Type B pancreatic cell (in vitro differentiated cells): ENCODE measurements around the gene C1QL4. TPM values are rescaled to one million over a fixed set of nuclear protein-coding genes. Genes with fewer than 3 reads are reported as not detected.
"Not testable (repeated sequence)": the region's sequence is repeated elsewhere in the genome, so short reads cannot be mapped to it uniquely, and the experiment has no call there.

Experiments used
- DNase-seq: peaks from one replicate; pipeline ENCODE4 v3.0.0; 2021; ENCODE audit warnings: mixed read lengths; ENCODE audit not compliant: unreplicated experiment; ENCODE audit errors: extremely low spot score
- H3K27ac Mint-ChIP-seq: 2 replicates; pipeline ENCODE4 v1.8.0; 2021; ENCODE audit warnings: mild to moderate bottlenecking, mixed read lengths
- H3K27me3 Mint-ChIP-seq: 2 replicates; pipeline ENCODE4 v1.8.0; 2021; ENCODE audit warnings: mixed read lengths
- H3K36me3 Mint-ChIP-seq: 2 replicates; pipeline ENCODE4 v1.8.0; 2021; ENCODE audit warnings: mixed read lengths
- H3K4me1 Mint-ChIP-seq: one replicate; pipeline ENCODE4 v1.8.0; 2021; ENCODE audit warnings: mixed read lengths; ENCODE audit not compliant: unreplicated experiment
- H3K4me3 Mint-ChIP-seq: 2 replicates; pipeline ENCODE4 v1.8.0; 2021; ENCODE audit warnings: mild to moderate bottlenecking, mixed read lengths
- H3K9me3 Mint-ChIP-seq: 2 replicates; pipeline ENCODE4 v1.8.0; 2021; ENCODE audit warnings: mixed read lengths
- total RNA-seq: library from RNA; stranded (reverse); gene quantifications from 2 replicates; pipeline ENCODE4 v1.2.1, GENCODE V29; 2021; ENCODE audit warnings: low replicate concordance
- TF ChIP-seq, protein P1 (sequence below): fragments of 200-600 bp; sonication (generic); conservative IDR thresholded peaks from 2 replicates; pipeline ENCODE4 v1.5.0; 2021; ENCODE audit warnings: antibody characterized with exemption, mild to moderate bottlenecking

The C1QL4 gene
- total RNA-seq, 1 donor from 2014 or later, result 1.2 TPM

DNA sequence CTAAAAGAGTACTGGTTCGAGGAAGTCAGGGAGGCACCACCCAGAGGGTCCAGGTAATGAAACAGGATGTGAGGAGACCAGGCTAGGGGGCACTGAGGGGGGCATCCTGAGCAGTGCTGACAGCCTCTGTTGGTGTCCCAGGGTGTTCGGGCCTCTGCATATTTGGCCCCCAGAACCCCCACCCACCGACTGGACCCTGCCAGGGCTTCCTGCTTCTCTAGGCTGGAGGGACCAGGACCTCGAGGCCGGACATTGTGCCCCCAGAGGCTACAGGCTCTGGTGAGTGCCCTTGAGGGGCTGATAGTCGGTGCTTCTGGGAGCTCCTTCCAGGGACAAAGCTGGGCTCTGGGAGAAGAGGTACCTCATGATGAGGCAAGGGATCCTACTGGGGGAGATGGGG, 11.4 kb downstream of the C1QL4 start:
- Mint-ChIP-seq H3K36me3 (peaks cover 8% of the 10 kb centered on the region), H3K27ac (no peak overlapping the region), H3K27me3 (no peaks in the 10 kb centered on the region), H3K9me3 (no peaks in the 10 kb centered on the region), H3K4me3 (no peak overlapping the region), H3K4me1 (peaks cover 17% of the 10 kb centered on the region)
- TF ChIP-seq, protein P1, sequence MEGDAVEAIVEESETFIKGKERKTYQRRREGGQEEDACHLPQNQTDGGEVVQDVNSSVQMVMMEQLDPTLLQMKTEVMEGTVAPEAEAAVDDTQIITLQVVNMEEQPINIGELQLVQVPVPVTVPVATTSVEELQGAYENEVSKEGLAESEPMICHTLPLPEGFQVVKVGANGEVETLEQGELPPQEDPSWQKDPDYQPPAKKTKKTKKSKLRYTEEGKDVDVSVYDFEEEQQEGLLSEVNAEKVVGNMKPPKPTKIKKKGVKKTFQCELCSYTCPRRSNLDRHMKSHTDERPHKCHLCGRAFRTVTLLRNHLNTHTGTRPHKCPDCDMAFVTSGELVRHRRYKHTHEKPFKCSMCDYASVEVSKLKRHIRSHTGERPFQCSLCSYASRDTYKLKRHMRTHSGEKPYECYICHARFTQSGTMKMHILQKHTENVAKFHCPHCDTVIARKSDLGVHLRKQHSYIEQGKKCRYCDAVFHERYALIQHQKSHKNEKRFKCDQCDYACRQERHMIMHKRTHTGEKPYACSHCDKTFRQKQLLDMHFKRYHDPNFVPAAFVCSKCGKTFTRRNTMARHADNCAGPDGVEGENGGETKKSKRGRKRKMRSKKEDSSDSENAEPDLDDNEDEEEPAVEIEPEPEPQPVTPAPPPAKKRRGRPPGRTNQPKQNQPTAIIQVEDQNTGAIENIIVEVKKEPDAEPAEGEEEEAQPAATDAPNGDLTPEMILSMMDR, result no peak
- DNase-seq, result no peak

DNA sequence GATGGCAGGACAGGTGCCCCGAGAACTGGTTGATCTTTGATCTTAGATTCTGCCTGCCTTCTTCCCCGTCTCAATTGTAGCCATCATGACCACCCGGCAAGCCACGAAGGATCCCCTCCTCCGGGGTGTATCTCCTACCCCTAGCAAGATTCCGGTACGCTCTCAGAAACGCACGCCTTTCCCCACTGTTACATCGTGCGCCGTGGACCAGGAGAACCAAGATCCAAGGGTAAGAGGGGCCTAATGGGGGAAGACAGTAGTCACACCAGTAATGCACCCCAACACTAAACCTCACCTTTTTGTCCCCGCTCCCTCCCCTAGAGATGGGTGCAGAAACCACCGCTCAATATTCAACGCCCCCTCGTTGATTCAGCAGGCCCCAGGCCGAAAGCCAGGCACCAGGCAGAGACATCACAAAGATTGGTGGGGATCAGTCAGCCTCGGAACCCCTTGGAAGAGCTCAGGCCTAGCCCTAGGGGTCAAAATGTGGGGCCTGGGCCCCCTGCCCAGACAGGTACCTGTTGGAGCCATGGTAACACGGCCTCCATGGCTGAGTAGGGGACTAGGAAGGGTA, 13.4 kb downstream of the C1QL4 start:
- Mint-ChIP-seq H3K27ac (peak overlapping the region; percentile 93), H3K4me1 (peaks cover 17% of the 10 kb centered on the region), H3K36me3 (peaks cover 8% of the 10 kb centered on the region), H3K27me3 (peaks cover 15% of the 10 kb centered on the region), H3K4me3 (peak overlapping the region; percentile 100), H3K9me3 (no peaks in the 10 kb centered on the region)
- TF ChIP-seq, protein P1, result no peak
- DNase-seq, result no peak

DNA sequence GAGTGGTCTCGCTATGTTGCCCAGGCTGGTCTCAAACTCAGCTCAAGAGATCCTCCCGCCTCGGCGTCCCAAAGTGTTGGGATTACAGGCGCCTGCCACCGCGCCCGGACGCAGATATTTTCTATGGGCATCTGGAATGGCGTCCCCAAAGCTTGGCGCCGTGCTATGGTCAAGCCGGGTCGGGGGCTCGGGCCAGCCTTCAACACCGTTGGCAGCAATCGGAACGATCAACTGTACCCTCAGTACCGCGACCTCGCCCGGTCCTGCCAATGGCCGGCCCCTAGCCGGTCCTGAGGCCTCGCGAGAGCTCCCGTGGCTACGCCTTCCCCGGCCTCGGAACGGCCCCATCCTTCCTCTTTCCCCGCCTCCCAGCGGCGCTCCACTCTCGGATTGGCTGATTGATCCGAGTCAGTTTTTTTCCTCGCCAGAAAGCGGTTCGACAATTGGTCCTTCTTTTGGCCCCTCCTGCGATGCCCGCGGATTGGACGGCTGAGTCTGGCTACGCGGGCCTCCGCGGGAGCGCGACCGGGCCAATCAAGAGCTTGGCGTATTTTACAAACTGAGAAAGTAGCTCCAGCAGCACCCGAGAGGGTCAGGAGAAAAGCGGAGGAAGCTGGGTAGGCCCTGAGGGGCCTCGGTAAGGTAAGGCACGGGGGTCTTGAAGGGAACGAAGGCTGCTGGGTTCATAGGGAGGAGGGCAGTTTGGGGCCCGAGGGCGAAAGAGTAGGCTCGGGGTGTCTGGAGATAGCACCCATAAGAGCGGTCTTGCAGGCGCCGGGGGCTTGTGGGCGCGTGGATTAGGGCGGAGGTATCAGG, 14.1 kb downstream of the C1QL4 start, which contains the start of gene TROAP:
TSS of gene TROAP (plus strand) at position 548 of the 816 bp plus-strand sequence. CDS start 354 bp downstream, outside the sequence.
- DNase-seq, result peak; percentile 98
- H3K9me3 Mint-ChIP-seq, result no peaks in the 10 kb centered on the region
- H3K4me3 Mint-ChIP-seq, result peak within 1 kb of the TSS; percentile 100
- peaks cover 8% of the 10 kb centered on the region for H3K36me3 Mint-ChIP-seq
- peaks cover 17% of the 10 kb centered on the region for H3K27me3 Mint-ChIP-seq
- peak within 1 kb of the TSS; percentile 93 for H3K27ac Mint-ChIP-seq
- TF ChIP-seq, protein P1, result no peak
- peaks cover 17% of the 10 kb centered on the region for H3K4me1 Mint-ChIP-seq

DNA sequence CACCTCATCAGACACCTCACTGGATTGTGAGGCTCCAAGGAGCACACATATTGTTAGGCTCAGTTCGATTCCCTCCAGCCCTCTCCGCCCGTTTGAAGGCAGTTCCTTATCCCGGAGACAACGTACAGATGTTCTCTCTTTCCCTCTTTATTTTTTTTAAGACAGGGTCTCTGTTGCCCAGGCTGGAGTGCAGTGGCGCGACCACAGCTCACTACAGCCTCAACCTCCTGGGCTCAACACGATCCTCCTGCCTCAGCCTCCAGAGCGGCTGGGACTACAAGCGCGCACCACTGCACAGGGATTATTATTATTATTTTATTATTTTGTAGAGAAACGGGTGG, 14.7 kb downstream of the C1QL4 start:
- no peak for DNase-seq
- peak overlapping the region; percentile 100 for H3K4me3 Mint-ChIP-seq
- peaks cover 17% of the 10 kb centered on the region for H3K4me1 Mint-ChIP-seq
- H3K36me3 Mint-ChIP-seq, result peaks cover 4% of the 10 kb centered on the region
- TF ChIP-seq, protein P1, result no peak
- H3K9me3 Mint-ChIP-seq, result no peaks in the 10 kb centered on the region
- H3K27ac Mint-ChIP-seq, result peak overlapping the region; percentile 93
- H3K27me3 Mint-ChIP-seq, result peaks cover 17% of the 10 kb centered on the region

DNA sequence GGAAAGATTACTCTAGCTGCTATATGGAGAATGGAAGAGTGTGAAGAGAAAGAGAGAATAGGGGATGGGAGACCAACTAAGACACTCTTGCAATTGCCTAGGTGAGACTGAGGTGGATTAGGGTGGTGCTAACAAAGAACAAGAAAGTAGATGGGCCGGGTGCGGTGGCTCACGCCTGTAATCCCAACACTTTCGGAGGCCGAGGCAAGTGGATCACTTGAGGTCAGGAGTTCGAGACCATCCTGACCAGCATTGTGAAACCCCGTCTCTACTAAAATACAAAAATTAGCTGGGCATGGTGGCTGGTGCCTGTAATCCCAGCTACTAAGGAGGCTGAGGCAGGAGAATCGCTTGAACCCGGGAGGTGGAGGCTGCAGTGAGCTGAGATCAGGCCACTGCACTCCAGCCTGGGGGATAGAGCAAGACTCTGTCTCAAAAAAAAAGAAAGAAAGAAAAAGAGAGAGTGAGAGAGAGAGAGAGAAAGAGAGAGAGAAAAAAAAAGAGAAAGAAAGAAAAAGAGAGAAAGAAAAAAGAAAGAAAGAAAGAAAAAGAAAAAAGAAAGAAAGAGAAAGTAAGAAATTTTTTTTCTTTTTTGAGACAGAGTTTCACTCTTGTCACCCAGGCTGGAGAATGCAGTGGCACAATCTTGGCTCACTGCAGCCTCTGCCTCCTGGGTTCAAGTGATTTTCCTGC, 16.4 kb downstream of the C1QL4 start:
- DNase-seq, H3K9me3 Mint-ChIP-seq, H3K36me3 Mint-ChIP-seq: not testable (repeated sequence)
- peak overlapping the region; percentile 13 for H3K27ac Mint-ChIP-seq
- H3K4me3 Mint-ChIP-seq, result peak overlapping the region; percentile 46
- H3K27me3 Mint-ChIP-seq, result peaks cover 17% of the 10 kb centered on the region
- peaks cover 17% of the 10 kb centered on the region for H3K4me1 Mint-ChIP-seq

DNA sequence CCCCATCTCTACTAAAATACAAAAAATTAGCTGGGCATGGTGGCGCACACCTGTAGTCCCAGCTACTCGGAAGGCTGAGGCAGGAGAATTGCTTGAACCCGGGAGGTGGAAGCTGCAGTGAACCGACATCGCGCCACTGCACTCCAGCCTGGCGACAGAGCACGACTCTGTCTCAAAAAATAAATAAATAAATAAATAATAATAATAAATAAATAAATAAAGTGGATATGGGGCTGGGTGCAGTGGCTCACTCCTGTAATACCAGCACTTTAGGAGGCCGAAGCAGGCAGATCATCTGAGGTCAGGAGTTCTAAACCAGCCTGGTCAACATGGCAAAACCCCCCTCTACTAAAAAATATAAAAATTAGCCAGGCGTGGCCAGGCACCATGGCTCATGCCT, 19.9 kb downstream of the C1QL4 start:
- H3K36me3 Mint-ChIP-seq, H3K4me3 Mint-ChIP-seq, H3K27ac Mint-ChIP-seq, DNase-seq, H3K4me1 Mint-ChIP-seq, H3K9me3 Mint-ChIP-seq: not testable (repeated sequence)
- peaks cover 21% of the 10 kb centered on the region for H3K27me3 Mint-ChIP-seq
